Measurements from ENCODE around the gene NAALADL2. TPM values are rescaled to one million over a fixed set of nuclear protein-coding genes. Genes with fewer than 3 reads are reported as not detected.

The NAALADL2 gene
- total and polyA plus RNA-seq, 2 donors (not counting 3 experiments of a cell fraction or from before 2014, with no cell fraction given): 1.1 to 4.0 TPM

DNA sequence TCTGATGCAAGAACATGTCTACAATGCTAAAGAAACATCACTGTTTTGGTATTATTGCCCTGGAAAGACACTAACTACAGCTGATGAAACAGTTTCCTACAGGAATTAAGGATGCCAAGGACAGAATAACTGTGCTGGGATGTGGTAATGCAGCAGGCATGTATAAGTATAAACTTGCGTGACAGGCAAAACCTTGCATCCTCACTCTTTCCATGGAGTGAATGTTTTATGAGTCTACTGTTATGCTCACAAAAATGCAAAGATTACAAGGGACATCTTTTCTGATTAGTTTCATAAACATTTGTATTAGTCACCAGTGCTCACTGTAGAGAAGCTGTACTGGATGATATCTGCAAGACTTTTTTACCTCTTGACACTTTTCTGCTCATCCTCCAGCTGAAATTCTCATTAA is 143.6 kb downstream of the NAALADL2 start:
- Histone ChIP-seq H3K36me3 (ENCODE audit: control insufficient read depth in 2 of 2, extremely low read depth in 1 of 2, insufficient read depth in 2 of 2, low read length in 2 of 2) (no peaks in the 10 kb centered on the region), H3K9me1 (replicated peaks; ENCODE audit: control insufficient read depth, extremely low read depth, insufficient read depth, low read length) (no peaks in the 10 kb centered on the region), H3K9ac (replicated peaks; ENCODE audit: extremely low read depth, insufficient read depth, low read length) (no peak overlapping the region), H3K27me3 (ENCODE audit: control insufficient read depth in 2 of 2, insufficient read depth in 2 of 2, low read length in 2 of 2) (no peaks in the 10 kb centered on the region), H3K27ac (ENCODE audit: insufficient read depth, low read depth, low read length) (no peak overlapping the region), H3K4me2 (ENCODE audit: insufficient read depth, low read length) (no peak overlapping the region), H3K79me2 (ENCODE audit: control insufficient read depth, insufficient read depth, low read length) (no peaks in the 10 kb centered on the region), H3K4me1 (ENCODE audit: control insufficient read depth, extremely low read depth, insufficient read depth, low read length) (no peaks in the 10 kb centered on the region), H3K4me3 (replicated peaks in 1 of 3; ENCODE audit: insufficient read depth in 1 of 3, low read depth in 1 of 3, low read length in 3 of 3) (no peak overlapping the region), H3K9me3 (replicated peaks; ENCODE audit: control insufficient read depth, insufficient read depth, low read length) (no peaks in the 10 kb centered on the region), H2AFZ (ENCODE audit: low read depth, low read length) (no peak overlapping the region), H4K20me1 (replicated peaks; ENCODE audit: control insufficient read depth, extremely low read depth, insufficient read depth, low read length) (no peaks in the 10 kb centered on the region)
- dilution Hi-C loops (cut with MboI; ENCODE audit: extremely low pct_ligation_motif_present, low sequenced_read_pairs) (no loop called here), intact Hi-C loops (cut with micrococcal nuclease) (no loop called here)
- ChIA-PET POLR2A (no interaction called here), CTCF (no interaction called here)
- no peak for DNase-seq (ENCODE audit: low read depth, low spot score)
- TF ChIP-seq FOS (IDR thresholded peaks at IDR 0.05; ENCODE audit: borderline replicate concordance, insufficient read depth, low read length) (no peak), EZH2 (IDR thresholded peaks at IDR 0.05; ENCODE audit: borderline replicate concordance, low read depth, low read length, severe bottlenecking) (no peak), CTCF (IDR thresholded peaks at IDR 0.05; ENCODE audit: extremely low read depth in 1 of 2, insufficient read depth in 1 of 2, low read depth in 1 of 2, low read length in 2 of 2) (no peak), POLR2A (IDR thresholded peaks at IDR 0.05; ENCODE audit: low read depth, low read length) (no peak), JUN (IDR thresholded peaks at IDR 0.05; ENCODE audit: borderline replicate concordance, insufficient read depth, insufficient read length, low read depth) (no peak), GATA2 (IDR thresholded peaks at IDR 0.05; ENCODE audit: insufficient read depth, insufficient read length, low read depth, low read length) (no peak), MYC (IDR thresholded peaks at IDR 0.05; ENCODE audit: low read depth, low read length) (no peak), MAX (IDR thresholded peaks at IDR 0.05; ENCODE audit: insufficient read depth, insufficient read length) (no peak), POLR2AphosphoS5 (IDR thresholded peaks at IDR 0.05; ENCODE audit: insufficient read depth, low read depth, low read length) (no peak)
- FAIRE-seq: no peak
- BruUV-seq (replicated peaks): no TSS peak

All from endothelial cell of umbilical vein (primary cell).